ES-I3 (cell line): Measurements from ENCODE around the gene CTNNBIP1.

Source experiments
- H3K36me3 ChIP-seq: 2 replicates; pipeline ENCODE4 v1.6.1; 2013; ENCODE audit warnings: mild to moderate bottlenecking, low read length, control low read depth, moderate library complexity; ENCODE audit not compliant: insufficient read depth
- H3K4me1 ChIP-seq: 2 replicates; pipeline ENCODE4 v1.6.1; 2013; ENCODE audit warnings: mild to moderate bottlenecking, control low read depth, low read length; ENCODE audit not compliant: insufficient read depth
- H3K9ac ChIP-seq: 2 replicates; pipeline ENCODE4 v1.6.1; 2013; ENCODE audit warnings: low read depth, mild to moderate bottlenecking, low read length, moderate library complexity
- H3K9me3 ChIP-seq: 2 replicates; pipeline ENCODE4 v1.6.1; 2013; ENCODE audit warnings: mild to moderate bottlenecking, low read length, moderate library complexity; ENCODE audit not compliant: control insufficient read depth, insufficient read depth

CTNNBIP1 gene

DNA sequence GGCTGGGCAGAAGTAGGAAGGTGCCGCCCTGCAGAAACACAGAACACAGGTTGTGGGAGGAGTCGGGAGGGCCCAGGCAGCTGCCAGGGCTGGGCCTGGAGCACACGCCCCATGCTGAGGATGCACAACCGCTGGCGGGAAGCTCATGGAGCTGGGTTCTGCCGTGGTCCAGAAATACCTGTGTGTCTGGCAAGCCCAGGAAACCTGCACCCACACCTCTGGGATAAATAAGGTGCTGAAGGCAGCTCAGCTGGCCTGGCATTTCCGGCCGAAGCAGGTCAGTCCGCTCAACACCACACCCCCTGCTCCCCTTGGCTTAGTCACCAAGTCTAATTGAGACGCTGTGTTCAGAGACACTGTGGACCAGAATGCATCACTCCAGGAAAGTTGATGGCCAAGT, 32.1 kb downstream of the CTNNBIP1 start:
- Histone ChIP-seq H3K9ac (no peak overlapping the region), H3K36me3 (no peaks in the 10 kb centered on the region), H3K4me1 (no peaks in the 10 kb centered on the region; the same call in 1 of the 2 replicates)

DNA sequence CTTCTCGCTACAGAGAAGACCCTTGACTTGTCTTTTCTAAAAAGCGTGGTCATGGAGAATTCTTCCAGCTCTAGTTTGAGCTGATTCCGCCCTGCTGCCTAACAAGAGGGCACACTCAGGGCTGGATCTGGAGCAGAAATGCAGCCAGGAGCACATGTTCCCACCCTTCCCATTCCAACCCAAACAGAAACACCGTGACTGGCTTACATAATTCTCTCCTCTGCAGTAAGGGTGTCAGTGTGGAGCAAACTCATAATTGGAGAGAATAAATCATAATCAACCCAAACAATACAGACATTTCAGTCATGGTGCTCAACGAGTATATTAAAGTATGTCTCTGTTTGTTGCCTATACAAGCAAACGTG, 34.5 kb downstream of the CTNNBIP1 start:
- H3K4me1 ChIP-seq, result no peaks in the 10 kb centered on the region; the same call in 1 of the 2 replicates
- no peak overlapping the region for H3K9ac ChIP-seq
- no peaks in the 10 kb centered on the region for H3K36me3 ChIP-seq
- H3K9me3 ChIP-seq, result no peaks in the 10 kb centered on the region

More for the DNA sequence above, 32.1 kb downstream of the CTNNBIP1 start:
- H3K9me3 ChIP-seq, result no peaks in the 10 kb centered on the region

DNA sequence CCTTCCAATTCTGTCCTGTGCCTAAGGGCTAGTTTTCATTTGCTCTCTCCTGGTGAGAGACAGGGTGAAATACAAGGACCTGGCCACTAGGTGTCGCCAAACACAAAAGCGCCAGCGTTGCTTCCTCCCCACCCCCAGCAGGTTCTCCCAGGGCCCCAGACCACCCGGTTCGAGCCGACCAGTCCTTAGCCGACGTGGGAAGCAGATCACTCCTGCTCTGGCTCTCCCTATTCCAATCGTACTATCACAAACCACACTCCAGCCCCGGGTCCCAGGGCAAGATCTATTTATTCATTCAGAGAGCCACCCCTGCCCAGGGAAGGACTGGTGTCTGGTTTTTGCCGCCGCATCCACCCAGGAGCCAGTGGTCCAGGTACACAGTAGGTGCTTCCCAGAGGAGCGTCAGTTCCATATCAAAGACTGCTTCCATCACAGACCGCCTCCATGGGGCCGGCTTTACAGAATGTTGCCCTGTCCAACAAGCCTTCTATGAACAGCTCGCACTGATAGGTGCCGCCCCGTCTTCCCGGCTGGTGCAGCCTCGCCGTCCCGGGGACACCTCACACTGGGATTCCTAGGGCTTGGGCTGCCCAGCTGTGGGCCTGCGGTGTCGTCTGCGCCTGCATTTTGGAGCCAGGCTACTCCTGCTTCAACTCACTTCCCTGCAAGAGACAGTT, 35.0 kb downstream of the CTNNBIP1 start:
- no peaks in the 10 kb centered on the region for H3K9me3 ChIP-seq
- peak overlapping the region; percentile 33; the same call in 1 of the 2 replicates for H3K9ac ChIP-seq
- no peaks in the 10 kb centered on the region; the same call in 1 of the 2 replicates for H3K4me1 ChIP-seq
- H3K36me3 ChIP-seq, result no peaks in the 10 kb centered on the region

GRCh38 chr1:9874412-9874811, 35.7 kb downstream of the CTNNBIP1 start:
- no peaks in the 10 kb centered on the region; the same call in 1 of the 2 replicates for H3K4me1 ChIP-seq
- H3K9me3 ChIP-seq, result no peaks in the 10 kb centered on the region
- H3K9ac ChIP-seq, result no peak overlapping the region
- no peaks in the 10 kb centered on the region for H3K36me3 ChIP-seq

DNA sequence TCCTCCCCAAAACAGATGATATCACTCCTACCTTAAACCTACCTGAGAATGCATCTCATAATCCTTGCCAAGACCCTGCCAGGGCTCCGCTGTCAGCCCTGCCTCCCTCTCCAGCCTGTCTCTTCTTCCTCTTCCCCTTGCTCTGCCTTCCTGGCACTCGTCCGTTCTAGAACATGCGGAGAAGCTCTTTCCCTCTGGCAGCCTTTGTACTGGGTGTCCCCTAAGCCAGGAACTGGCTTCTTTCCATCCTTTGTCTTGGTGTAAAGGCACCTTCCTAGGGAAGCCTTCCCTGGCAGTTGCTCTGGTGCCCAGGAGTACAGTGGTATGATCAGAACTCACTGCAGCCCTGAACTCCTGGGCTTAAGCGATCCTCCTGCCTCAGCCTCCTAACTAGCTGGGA, 36.1 kb downstream of the CTNNBIP1 start:
- H3K36me3 ChIP-seq, result no peaks in the 10 kb centered on the region
- no peaks in the 10 kb centered on the region; the same call in 1 of the 2 replicates for H3K4me1 ChIP-seq
- no peaks in the 10 kb centered on the region for H3K9me3 ChIP-seq
- no peak overlapping the region for H3K9ac ChIP-seq

DNA sequence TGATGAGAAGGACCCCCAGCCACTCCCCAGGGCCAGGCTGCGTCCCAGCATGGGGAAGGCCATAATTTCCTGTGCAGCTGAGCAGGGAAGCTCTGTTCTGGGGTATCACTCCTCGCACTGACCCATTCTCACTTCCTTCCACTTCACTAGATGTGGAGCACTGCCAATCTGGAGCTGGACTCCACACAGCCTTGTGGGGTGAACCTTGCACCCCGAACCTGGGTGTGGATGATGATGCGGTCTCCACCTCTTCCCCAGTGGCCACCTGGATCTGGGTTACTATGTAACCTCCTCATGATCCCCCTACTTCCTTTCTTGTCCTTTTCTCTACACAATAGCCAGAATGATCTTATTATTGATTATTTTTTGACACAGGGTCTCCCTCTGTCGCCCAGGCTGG, 36.7 kb downstream of the CTNNBIP1 start:
- Histone ChIP-seq H3K36me3 (no peaks in the 10 kb centered on the region), H3K9me3 (no peaks in the 10 kb centered on the region), H3K9ac (no peak overlapping the region), H3K4me1 (no peaks in the 10 kb centered on the region; the same call in 1 of the 2 replicates)

DNA sequence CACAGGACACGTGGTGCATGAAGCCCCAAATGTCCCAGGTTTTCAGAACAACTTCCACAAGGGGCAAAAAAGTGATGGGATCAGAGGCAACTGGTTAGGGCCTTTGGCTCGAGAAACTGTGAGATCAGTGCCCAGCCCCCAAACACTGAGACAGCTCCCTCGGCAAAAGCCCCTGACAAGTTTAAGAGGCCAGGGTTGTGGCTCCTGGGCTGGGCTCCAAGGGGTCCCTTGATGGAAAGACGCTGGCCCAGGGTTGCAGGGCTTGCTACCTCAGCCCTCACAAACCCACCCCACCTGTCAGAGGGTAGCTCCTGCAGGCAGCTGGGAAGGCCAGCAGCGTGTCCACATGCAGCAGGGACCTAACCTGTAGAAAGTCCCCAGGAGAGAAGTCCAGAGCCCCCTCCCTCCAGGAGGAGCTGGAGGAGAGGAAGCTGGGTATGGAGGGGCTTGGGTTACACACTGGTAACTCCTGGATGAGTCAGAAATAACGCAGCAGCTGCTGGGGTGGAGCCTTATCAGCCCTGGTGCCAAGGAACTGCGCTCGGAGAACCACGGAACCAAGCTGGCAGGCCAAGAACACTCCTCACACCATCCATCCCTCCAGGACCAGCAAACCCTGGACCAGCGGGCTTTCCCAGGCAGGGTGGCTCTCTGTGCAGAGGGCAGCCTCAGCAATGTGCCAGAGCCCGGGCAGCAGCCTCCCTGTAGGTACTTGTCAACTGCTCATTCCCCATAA, 37.5 kb downstream of the CTNNBIP1 start:
- no peaks in the 10 kb centered on the region; the same call in 1 of the 2 replicates for H3K4me1 ChIP-seq

GRCh38 chr1:9871707-9872425, 38.2 kb downstream of the CTNNBIP1 start:
- Histone ChIP-seq H3K9ac (no peak overlapping the region), H3K4me1 (no peaks in the 10 kb centered on the region; the same call in 1 of the 2 replicates), H3K36me3 (no peaks in the 10 kb centered on the region)

More for the DNA sequence above, 37.5 kb downstream of the CTNNBIP1 start:
- no peak overlapping the region for H3K9ac ChIP-seq
- H3K9me3 ChIP-seq, result no peaks in the 10 kb centered on the region
- no peaks in the 10 kb centered on the region for H3K36me3 ChIP-seq

DNA sequence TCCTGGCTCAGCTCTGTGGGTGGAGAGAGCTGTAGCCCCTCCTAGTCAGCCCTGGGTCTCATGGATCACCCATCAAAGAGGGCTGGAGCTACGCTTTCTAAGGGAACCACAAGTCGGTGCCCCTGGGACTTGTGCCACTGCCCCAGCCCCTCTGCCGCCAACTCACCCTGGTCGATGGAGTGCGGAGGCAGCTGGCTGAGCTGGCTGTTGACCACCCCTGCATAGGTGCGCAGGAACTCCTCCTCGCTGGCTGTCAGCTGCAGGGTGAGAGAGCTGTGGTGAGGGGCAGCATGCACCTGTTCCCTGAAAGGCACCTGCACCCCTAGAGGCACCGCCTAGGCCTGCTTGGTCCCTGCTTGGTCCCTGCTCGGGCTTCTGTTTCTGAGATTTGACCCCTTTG, 39.0 kb downstream of the CTNNBIP1 start:
- Histone ChIP-seq H3K9me3 (no peaks in the 10 kb centered on the region), H3K9ac (no peak overlapping the region), H3K36me3 (no peaks in the 10 kb centered on the region), H3K4me1 (peaks cover 2% of the 10 kb centered on the region)

More at GRCh38 chr1:9871707-9872425, 38.2 kb downstream of the CTNNBIP1 start:
- H3K9me3 ChIP-seq, result no peaks in the 10 kb centered on the region

DNA sequence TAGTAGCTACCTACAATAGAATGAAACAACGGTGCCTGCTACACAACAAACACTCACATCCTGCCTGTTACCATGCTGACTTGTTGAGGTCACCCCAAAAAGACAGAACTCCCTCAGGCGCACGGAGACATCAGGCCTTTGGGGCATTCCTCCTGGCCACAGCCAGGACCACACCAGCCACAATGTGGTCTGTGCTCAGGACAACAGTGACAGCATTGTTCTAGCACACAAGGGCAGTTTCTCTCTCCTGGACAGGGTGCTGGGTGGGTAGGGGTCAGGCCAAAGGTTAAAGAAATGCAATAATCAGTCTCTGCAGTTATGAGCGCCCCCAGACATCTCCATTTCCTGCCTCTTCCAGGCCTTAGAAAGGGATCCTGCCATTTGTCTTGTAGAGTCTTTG, 39.5 kb downstream of the CTNNBIP1 start:
- Histone ChIP-seq H3K4me1 (peaks cover 4% of the 10 kb centered on the region), H3K9me3 (no peaks in the 10 kb centered on the region), H3K36me3 (no peaks in the 10 kb centered on the region), H3K9ac (no peak overlapping the region)

- Histone ChIP-seq H3K36me3 (no peaks in the 10 kb centered on the region), H3K4me1 (peaks cover 4% of the 10 kb centered on the region), H3K9ac (no peak overlapping the region)
Measured at GRCh38 chr1:9869831-9870251, 40.2 kb downstream of the CTNNBIP1 start.

GRCh38 chr1:9868244-9868590, 41.9 kb downstream of the CTNNBIP1 start:
- Histone ChIP-seq H3K9me3 (no peaks in the 10 kb centered on the region), H3K9ac (no peak overlapping the region), H3K36me3 (no peaks in the 10 kb centered on the region), H3K4me1 (peaks cover 4% of the 10 kb centered on the region)

More at GRCh38 chr1:9869831-9870251, 40.2 kb downstream of the CTNNBIP1 start:
- no peaks in the 10 kb centered on the region for H3K9me3 ChIP-seq

GRCh38 chr1:9867408-9868243, 42.4 kb downstream of the CTNNBIP1 start:
- no peak overlapping the region for H3K9ac ChIP-seq

DNA sequence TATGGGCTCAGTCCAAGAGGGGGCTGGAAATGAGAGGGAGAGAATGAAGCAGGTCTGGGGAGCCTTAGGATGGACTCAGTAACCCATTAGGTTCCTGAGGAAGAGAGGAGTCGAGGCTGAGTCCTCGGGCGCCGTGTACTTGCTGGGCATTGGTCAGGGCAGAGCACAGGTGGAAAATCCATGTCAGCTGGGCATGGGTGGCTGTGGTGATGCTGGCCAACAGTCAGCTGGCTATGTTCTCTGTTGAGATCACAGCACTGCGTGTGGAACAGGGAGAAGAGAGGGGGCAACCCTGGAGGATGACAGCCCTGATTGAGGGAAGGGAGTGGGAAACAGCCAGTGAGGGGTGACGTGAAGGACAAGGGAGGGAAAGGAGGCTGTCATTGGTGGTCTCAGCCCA, 43.2 kb downstream of the CTNNBIP1 start:
- Histone ChIP-seq H3K9ac (no peak overlapping the region), H3K36me3 (no peaks in the 10 kb centered on the region), H3K4me1 (peaks cover 4% of the 10 kb centered on the region)

More at GRCh38 chr1:9867408-9868243, 42.4 kb downstream of the CTNNBIP1 start:
- Histone ChIP-seq H3K4me1 (peaks cover 4% of the 10 kb centered on the region), H3K36me3 (no peaks in the 10 kb centered on the region), H3K9me3 (no peaks in the 10 kb centered on the region)

More for the DNA sequence above, 43.2 kb downstream of the CTNNBIP1 start:
- no peaks in the 10 kb centered on the region for H3K9me3 ChIP-seq
